ENCODE data around the gene CACNB4.

The CACNB4 gene

GRCh38 chr2:152050915-152051314, 47.9 kb downstream of the CACNB4 start:
- H3K27me3 ChIP-seq = no peaks in the 10 kb centered on the region
- no peak for DNase-seq
- no peak overlapping the region for H3K27ac ChIP-seq
- no peaks in the 10 kb centered on the region for H3K36me3 ChIP-seq
- no peak for TF ChIP-seq CTCF (IDR thresholded peaks at IDR 0.05)
- no peak overlapping the region for H3K4me3 ChIP-seq
- peaks cover 0 to 10% (median 3%) of the 10 kb centered on the region in 4 donors for H3K4me1 ChIP-seq
- H3K9me3 ChIP-seq = no peaks in the 10 kb centered on the region
- intact Hi-C loops (cut with DNase I; ENCODE audit: low total_unique reads) = no loop called here

GRCh38 chr2:152050341-152050740, 48.5 kb downstream of the CACNB4 start:
- Histone ChIP-seq H3K27me3 (no peaks in the 10 kb centered on the region), H3K9me3 (no peaks in the 10 kb centered on the region), H3K4me3 (no peak overlapping the region), H3K4me1 (peaks cover 0 to 10% (median 3%) of the 10 kb centered on the region in 4 donors), H3K36me3 (no peaks in the 10 kb centered on the region), H3K27ac (no peak overlapping the region)
- DNase-seq = no peak
- intact Hi-C loops (cut with DNase I; ENCODE audit: low total_unique reads) = no loop called here
- no peak for TF ChIP-seq CTCF (IDR thresholded peaks at IDR 0.05)

- no peak overlapping the region for H3K27ac ChIP-seq
- intact Hi-C loops (cut with DNase I; ENCODE audit: low total_unique reads) = no loop called here
- no peak for DNase-seq
- no peak overlapping the region for H3K4me3 ChIP-seq
- no peaks in the 10 kb centered on the region for H3K9me3 ChIP-seq
- no peaks in the 10 kb centered on the region for H3K36me3 ChIP-seq
- H3K4me1 ChIP-seq = peaks cover 0 to 4% (median 1%) of the 10 kb centered on the region in 4 donors
- no peak for TF ChIP-seq CTCF (IDR thresholded peaks at IDR 0.05)
- H3K27me3 ChIP-seq = no peaks in the 10 kb centered on the region
Observed at GRCh38 chr2:152049541-152049940, 49.3 kb downstream of the CACNB4 start.

GRCh38 chr2:152047824-152048471, 50.9 kb downstream of the CACNB4 start:
- Histone ChIP-seq H3K9me3 (no peaks in the 10 kb centered on the region), H3K27me3 (no peaks in the 10 kb centered on the region), H3K36me3 (no peaks in the 10 kb centered on the region), H3K4me1 (no peaks in the 10 kb centered on the region), H3K4me3 (no peak overlapping the region), H3K27ac (no peak overlapping the region)
- no peak for DNase-seq
- intact Hi-C loops (cut with DNase I; ENCODE audit: low total_unique reads) = no loop called here
- TF ChIP-seq CTCF (IDR thresholded peaks at IDR 0.05) = no peak

DNA sequence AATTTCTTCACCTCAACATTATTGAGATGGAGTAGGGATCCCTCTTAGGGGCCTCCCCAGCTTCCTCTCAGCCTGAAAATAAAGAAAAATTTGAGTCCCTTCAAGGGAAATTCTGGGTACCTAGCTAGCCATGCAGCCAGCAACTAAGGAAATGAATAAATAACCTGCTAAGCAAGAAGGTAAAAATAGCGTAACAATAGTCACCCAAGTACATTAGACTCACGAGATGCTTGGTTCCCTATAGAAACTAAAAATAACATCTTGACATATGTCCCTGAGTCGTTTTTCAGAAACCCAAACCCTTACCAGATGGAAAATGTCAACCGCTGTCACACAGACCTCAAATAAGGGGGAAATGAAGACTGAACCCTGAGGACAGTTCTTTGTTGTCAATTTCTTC, 51.9 kb downstream of the CACNB4 start:
- Histone ChIP-seq H3K9me3 (no peaks in the 10 kb centered on the region), H3K4me3 (no peak overlapping the region), H3K27ac (no peak overlapping the region), H3K27me3 (no peaks in the 10 kb centered on the region), H3K36me3 (no peaks in the 10 kb centered on the region), H3K4me1 (no peaks in the 10 kb centered on the region)
- intact Hi-C loops (cut with DNase I; ENCODE audit: low total_unique reads) = no loop called here
- no peak for DNase-seq
- no peak for TF ChIP-seq CTCF (IDR thresholded peaks at IDR 0.05)

Data from tibial artery (tissue), 4 donors.